GM19025 (cell line): Measurements from ENCODE around the gene PAEP.

Experiments
- ATAC-seq: cut with Tn5 transposase; IDR thresholded peaks from one replicate; pipeline ENCODE4 v1.9.1; 2021; ENCODE audit warnings: mild to moderate bottlenecking, low read depth, moderate library complexity; ENCODE audit not compliant: unreplicated experiment

Gene PAEP

DNA sequence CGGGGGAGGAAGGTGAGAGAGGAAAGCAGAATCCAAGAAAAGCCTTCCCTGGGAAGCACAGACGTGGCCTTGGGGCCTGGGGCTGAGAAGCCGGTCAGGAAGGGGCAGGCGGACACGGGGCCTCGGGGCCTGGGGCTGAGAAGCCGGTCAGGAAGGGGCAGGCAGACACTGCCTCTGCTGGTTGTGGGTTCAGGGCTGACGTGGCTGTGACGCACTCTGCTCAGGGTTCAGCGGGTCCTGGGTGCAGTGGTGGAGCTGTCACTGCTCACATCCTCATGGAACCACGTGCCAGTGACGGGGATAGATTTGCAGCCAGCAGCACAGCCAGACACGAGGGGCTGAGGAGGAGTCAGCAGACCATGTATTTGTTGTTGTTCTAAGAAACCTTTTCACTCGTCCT lies 12.8 kb downstream of the PAEP start:
- no peak for ATAC-seq

DNA sequence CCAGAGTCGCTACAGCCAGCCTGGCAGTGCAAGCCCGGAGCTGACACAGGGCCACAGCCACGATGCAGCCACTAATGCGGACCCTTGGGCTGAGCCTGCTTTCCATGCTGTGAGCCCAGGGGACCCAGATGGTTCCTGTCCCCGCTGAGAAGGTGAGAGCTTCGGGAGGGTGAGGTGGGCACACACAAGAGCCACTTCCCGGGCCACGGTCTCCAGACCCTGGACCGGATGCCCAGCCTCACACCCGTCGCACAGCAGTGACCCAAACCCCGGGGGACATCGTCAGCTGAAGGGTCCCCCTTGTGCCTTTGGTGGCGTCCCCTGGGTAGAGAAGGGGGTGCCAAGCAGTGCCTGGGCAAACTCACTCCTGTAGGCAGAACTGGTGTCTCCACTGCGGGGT lies 13.4 kb downstream of the PAEP start:
- no peak for ATAC-seq

DNA sequence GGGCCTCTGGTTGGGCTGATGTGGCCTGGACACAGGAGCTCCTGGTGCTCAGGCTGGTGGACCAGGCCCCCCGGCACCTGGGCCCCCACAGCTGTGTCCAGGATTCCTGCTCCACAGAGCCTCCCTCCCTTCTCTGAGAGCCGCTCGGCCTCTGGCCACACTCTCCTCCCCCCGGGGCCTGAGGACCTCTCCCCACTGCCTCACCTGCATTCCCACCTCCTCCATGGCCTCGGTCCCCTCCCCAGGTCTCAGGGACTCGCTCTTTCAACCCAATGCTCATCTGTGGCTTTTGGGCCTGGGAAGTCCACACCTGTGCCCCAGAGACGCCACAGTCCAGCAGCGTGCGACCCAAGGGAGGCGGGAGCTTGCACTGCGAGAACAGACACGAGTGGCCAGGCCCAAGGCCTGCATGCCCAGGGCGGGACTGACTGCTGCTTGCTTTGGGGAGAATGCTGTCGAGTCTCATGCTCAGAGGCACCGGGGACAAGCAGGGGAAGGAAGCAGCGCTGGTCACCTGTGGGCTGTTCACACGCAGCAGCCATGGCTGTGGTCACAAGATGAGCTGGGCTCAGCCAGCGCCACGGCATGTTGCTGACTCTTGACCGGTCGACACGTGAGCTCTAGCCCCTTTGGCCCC lies 14.6 kb downstream of the PAEP start:
- ATAC-seq = no peak

DNA sequence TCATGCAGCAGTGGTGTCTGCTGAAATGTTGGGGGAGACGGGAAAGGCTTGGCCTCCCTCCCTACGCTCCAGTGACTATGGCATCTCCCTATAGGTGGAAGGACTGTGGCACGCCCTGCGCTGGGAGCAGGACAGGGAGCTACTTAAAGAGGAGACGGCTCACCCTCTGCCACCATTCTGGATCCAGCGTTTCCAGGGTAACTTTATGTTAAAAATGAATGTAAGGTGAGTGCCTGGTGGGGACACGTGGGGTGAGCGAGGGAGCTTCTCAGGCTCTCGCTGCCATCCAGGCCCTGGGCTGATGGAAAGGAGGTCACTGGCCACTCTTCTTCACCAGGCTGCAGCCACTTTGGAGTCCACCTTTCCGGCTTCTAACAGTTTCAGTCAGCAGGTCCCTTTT lies 15.7 kb downstream of the PAEP start:
- no peak for ATAC-seq

DNA sequence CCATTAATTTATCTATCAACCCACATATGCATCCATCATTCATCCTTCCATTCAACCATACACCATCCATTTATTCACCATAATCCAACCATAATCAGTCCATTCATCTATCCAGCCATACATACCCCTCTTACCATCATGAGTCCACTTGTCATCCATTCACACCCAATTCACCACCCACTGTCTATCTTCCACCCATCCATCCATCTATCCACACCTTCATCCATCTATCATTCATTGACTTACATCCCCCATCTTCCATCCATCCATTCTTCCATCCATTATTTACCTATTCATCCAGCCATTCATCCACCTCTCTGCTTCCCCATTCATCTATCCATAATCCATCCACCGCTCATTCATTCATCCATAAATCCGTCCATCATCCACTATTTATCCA lies 17.8 kb downstream of the PAEP start:
- ATAC-seq = no peak

DNA sequence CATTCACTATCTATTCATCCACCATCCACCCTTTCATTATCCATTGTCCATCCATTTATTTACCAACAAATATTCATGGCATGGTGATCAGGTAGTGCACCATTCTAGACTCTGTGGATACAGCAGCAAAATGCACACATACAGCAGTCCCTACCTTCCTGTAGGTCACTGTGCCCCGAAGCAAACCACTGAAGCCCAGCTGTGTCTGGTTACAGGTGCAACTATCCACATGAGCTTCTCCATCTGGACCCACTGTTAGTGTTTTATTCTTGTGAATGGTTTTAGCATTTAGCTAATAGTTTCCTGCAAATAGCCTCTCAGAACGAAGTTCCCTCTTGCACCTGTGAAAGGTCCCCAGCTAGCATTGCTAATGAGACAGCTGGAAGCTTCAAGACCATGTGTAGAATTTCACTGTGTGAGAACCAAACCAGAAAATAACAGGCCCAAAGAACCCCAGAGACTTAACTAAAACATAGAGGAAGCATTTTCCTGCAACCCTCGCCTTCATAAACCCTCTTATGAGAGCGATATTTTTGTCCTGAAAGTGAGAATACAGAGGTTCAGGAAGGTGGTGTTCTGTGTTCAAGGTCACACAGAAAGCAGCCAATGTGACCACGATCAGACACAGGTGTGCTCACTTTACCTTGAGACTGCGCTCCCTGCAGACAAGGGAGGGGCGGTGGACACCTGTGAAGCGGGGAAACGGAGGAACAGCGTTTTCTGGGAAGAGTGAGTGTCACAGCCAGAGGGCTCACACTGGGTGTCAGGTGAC lies 18.5 kb downstream of the PAEP start:
- ATAC-seq = no peak

DNA sequence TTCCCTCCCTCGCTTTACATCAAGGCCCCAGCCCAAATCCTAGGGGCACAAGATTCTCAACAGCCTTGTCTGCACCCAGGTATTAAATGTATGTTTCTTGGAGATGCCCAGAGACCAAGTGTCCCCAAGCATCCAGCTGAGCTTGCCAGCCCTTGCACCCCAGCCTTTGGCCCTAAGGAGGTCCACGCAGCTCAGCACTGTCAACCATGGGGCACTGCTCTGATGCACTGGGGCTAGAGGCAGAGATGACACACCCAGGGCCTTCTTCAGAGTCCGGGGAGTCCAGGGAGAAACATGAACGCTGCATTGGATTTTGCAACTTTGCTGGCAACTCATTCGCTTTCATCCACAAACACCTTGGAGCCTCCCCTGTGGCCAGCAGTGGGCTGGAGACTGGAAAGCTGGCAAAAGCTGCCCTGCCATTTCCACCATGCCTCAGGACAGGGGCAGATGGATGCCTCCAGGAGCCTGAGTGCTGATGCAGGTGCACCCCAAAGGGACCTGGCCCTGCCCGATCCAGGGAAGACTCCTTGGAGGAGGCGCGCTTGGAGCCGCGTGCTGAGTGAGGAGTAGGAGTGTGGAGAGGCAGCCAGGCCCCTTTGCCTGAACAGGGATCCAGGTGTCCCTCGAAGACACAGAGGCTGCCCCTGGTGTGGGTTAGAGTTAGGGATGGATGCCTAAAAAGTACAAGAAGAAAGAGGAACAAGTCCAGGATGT lies 19.3 kb downstream of the PAEP start:
- ATAC-seq = no peak

DNA sequence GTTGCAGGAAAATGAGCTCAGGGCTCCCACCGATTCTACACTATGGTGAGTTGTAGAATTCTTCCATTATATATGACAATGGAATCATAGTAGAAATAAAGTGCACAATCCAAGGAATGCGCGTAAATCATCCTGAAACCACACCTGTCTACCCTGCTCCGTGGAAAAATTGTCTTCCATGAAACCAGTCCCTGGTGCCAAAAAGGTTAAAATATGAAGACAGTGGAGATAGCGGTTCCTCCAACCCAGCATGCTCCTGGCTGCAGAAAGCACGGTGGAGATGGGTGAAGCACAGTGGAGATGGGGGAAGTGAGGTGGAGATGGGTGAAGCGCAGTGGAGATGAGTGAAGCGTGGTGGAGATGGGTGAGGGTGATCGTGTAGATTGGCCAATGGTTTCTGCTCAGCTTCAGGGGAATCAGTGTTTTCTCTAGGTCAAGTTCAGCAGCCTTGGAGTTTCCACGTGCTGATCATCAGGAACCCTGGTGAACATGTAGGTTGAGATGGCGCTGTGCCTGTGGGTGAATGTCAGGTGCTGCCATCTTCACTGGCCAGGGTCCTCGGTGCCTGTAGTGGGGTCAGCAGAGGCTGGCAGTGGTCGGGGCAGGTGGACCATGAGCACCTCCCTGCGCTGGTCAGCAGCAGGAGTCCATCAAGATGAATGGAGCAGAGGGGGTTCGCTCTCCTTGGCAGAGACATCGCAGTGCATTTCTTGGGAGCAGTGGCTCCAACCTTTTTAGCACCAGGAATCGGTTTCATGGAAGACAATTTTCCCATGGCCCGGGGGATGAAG lies 20.3 kb downstream of the PAEP start:
- no peak for ATAC-seq

DNA sequence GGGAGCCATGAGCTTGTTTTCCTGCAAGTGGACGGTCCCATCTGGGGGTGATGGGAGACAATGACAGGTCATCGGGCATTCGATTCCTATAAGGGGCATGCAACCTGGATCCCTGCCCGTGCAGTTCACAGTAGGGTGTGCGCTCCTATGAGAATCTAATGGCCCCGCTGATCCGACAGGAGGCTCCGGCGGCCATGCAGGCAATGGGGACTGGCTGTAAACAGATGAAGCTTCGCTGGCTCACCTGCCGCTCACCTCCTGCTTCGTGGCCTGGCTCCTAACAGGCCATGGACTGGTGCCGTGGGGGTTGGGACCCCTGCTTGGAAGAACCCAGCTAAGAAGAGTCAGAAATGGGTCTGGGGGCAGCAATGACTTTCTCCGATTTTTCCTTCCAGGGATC lies 21.0 kb downstream of the PAEP start:
- ATAC-seq = no peak

DNA sequence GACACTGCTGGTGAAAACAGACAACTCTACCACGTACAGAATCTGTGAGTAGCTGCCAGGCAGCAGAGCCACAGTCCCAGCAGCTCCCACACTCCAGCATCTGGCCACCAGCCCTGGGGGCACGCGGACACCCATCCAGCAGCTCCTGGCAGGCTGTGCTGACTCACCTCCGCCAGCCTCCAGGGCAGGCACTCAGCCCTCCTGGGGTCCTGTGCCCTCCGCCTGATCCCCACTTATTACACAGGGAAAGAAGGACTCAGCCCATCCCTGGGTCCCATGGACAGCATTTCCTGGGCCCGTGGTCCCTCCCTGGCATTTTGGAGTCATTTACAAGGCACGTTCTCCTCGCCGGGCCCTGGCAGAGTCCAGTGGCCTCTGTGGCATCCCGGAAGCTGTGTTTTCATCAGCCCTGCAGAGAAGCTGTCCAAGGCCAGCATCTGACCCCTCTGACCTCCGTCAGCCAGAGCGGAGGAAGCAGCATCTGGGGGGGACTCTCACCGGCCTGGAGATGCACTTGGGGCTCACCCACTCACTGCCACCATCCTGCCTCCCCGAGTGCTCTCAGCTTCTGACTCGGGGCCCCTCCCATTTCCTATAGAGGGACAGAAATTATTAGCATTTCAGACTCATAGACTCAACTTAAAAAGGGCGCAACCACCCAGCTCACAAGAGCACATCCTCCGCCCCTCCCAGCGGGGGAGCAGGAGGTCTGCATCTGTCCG lies 21.6 kb downstream of the PAEP start:
- no peak for ATAC-seq

DNA sequence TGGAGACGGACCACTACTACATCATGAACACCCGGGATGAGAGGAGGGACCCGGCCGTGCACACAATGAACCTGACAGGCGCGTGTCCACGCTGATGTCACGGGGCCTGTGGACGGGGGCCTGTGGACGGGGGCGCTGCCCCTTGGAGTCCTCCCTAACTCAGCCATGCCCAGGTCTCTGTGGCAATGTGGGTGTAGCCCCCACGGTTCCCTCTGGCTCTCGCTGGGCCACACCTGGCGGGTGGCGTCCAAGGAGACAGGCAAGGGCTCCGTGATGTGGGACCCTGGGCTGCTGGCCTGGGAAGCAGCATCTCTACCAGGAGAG lies 22.1 kb downstream of the PAEP start:
- no peak for ATAC-seq

DNA sequence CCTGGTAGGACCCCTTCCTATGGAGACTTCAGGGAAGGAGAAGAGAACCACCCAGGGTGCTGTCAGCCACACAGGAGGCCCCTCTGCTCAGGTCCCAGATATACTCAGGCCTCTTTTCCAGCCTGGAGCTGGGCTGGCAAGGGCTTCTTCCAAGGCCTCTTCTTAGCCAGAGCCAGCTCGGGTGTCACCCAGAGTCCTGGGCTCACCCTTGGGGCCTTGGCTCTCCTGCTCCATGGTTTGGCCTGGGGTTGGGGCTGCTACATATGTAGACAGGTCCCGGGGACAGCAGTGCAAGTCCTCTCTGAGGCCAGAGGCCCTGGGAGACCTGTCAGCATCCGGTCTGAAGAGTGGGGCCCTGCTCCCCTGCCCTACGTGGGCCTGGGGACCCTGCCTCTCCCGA lies 22.8 kb downstream of the PAEP start:
- ATAC-seq = no peak

DNA sequence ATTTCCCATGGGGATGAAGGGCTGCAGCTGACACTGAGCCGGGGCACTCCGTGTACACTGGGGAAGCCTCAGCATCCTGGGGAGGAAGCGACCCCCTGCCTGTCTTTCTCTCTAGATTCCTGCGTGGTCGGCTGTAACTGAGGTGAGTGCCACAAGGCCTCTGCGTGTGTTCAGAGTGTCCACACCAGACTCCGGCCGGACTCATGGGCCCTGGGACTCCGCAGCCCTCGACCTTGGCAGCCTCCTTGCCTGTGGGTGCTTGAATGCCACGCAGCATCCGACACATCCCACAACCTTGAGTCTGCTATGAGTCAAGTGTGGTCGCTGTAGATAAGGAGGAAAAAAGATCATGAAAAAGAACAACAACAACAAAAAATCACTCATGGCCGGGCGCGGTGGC lies 23.4 kb downstream of the PAEP start:
- no peak for ATAC-seq

DNA sequence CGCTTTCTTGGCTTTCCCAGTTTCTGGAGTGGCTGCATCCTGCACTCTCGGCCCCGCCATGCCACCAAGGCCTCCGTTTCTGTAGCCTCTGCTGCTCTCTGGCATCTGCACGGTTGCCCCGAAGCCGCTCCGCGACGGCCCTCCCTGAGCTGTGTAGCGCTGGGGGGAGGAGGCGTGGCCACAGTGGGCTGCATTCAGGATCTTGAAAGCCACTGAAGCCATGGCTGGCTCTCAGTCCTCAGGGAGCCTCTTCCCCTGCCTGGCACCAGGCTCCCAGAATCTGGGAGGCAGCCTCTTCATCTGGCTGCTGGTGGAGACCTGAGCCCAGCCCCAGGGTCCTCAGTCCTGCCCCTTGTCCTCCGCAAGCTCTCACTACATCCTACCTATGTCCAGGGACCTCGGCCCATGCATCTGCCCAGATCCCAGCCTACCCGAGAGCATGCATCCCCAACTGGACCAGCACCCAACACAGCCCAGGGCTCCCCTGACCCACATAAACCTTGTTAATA lies 25.1 kb downstream of the PAEP start:
- ATAC-seq = no peak

DNA sequence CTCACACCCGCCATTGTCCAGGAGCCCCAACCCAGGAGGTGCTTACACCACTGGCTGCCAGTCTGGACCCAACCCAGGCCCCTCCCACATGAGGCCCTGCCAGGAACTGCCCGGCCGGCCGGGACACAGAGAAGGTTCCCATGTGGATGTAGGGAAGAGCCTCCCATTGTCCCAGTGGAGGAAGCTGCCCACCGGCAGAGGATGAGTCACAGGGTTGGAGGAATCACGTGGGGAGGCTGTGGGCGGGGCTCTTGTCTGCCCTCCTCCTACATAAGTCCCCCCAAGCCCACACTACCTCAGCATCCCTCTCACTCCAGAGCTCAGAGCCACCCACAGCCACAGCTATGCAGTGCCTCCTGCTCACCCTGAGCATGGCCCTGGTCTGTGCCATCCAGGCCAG lies 26.1 kb downstream of the PAEP start:
- no peak for ATAC-seq

DNA sequence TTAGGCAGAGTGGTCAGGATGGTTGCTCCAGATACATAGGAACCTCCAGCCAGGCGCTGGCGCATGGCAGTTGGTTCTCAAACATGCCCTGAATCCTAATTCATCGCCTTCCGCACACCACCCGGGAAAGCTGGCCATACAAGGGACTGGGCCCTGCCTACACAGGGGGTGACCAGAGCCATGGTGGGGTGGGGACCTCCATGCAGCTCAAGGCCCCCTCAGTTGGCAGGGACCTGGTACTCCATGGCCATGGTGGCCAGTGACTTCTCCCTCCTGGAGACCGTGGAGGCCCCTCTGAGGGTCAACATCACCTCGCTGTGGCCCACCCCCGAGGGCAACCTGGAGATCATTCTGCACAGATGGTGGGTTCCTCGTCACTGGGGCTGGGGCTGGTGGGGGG lies 26.8 kb downstream of the PAEP start:
- no peak for ATAC-seq

DNA sequence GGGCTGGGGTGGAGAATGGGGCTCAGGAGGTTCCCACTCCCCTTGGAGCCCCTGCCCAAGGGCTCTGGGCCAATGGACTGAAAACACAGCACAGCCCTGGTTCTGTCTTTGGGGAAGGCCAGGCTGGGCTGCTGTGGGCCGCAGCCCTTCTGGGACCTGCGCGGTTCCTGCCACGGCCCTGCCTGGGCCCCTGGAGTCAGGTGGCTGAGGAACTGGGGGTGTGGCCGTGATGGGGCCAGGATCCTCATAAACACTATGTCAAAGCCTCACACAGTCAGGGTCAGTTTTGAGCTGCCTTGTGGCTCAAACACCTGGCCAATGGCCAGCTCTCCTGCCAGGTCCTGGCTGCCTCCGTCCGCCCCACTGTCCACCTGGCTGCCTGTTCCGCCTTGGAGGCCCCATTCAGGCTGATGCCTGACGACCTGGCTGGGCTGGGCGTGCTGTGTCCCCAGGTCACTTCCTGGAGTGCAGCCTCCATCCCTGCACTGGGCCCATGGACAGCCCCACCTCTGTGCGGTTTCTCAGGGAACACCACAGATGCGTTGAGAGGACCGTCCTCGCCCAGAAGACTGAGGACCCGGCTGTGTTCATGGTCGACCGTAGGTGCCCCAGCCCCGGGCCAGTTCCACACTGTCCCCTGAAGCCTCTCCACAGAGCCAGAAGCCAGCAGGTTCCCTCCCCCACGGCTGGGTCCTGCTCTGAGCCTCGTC lies 27.5 kb downstream of the PAEP start:
- ATAC-seq = no peak

DNA sequence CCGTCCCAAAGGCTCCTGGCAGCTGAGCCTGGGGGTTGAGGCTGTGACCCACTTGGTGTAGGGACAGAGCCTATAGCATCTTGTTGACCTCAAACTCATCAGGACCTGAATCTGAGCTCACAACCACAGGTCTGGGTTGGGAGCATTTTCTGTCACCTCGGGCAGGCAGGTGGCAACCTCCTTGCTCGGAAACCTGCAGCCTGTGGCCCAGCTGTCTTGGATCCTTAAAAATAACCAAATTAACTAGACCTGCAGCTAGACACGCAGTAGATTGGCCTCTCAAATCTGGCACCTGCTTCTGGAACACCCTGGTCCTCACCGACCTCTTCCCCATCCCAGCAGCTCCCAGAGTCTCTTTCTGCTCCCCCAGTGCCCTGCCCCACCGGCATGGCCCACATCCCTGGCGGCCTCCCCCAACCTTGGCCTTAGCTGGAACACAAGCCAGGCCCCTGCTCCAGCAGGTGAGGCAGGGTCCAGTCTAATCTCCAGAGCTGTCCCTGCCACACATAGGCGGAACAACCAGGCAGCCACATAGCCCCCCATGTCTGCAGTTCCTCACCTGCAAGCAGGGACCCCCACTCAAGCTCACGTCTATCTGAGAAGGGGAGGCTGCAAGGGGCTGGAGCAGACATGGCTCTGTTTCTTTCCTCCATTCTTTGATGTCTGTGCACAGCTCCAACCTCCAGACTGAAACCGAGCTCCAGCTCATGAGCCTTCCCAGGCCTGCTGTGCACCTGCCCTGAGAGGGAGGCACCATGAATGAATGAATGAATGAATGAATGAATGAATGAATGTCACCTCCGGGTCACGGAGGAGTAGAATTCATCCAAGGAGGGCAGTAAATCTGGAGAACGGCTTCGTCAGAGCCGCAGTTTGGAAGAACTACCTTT lies 28.3 kb downstream of the PAEP start:
- ATAC-seq = no peak
